Measurements from ENCODE around the gene ZBTB7C. TPM values are rescaled to one million over a fixed set of nuclear protein-coding genes. Genes with fewer than 3 reads are reported as not detected.

The ZBTB7C gene
- total RNA-seq, 1 donor: 0.09 TPM

- no peak for DNase-seq (ENCODE audit: low read depth)
- no peak overlapping the region for H3K4me3 ChIP-seq (ENCODE audit: low read depth, low read length)
- TF ChIP-seq CTCF (IDR thresholded peaks at IDR 0.05; ENCODE audit: insufficient read depth, low read length): no peak
These were observed 286.4 kb downstream of the ZBTB7C start for GRCh38 chr18:48122816-48123215.

GRCh38 chr18:48122376-48122775 lies 286.8 kb downstream of the ZBTB7C start:
- no peak for DNase-seq (ENCODE audit: low read depth)
- no peak for TF ChIP-seq CTCF (IDR thresholded peaks at IDR 0.05; ENCODE audit: insufficient read depth, low read length)
- H3K4me3 ChIP-seq (ENCODE audit: low read depth, low read length): no peak overlapping the region

GRCh38 chr18:48121752-48122151 lies 287.4 kb downstream of the ZBTB7C start:
- H3K4me3 ChIP-seq (ENCODE audit: low read depth, low read length): no peak overlapping the region
- DNase-seq (ENCODE audit: low read depth): no peak
- TF ChIP-seq CTCF (IDR thresholded peaks at IDR 0.05; ENCODE audit: insufficient read depth, low read length): no peak

- no peak overlapping the region for H3K4me3 ChIP-seq (ENCODE audit: low read depth, low read length)
- no peak for TF ChIP-seq CTCF (IDR thresholded peaks at IDR 0.05; ENCODE audit: insufficient read depth, low read length)
- no peak for DNase-seq (ENCODE audit: low read depth)
These were observed 290.0 kb downstream of the ZBTB7C start for GRCh38 chr18:48119204-48119603.

GRCh38 chr18:48116873-48117630 lies 292.1 kb downstream of the ZBTB7C start:
- H3K4me3 ChIP-seq (ENCODE audit: low read depth, low read length): no peak overlapping the region
- DNase-seq (ENCODE audit: low read depth): no peak
- no peak for TF ChIP-seq CTCF (IDR thresholded peaks at IDR 0.05; ENCODE audit: insufficient read depth, low read length)

GRCh38 chr18:48116017-48116416 lies 293.2 kb downstream of the ZBTB7C start:
- no peak for DNase-seq (ENCODE audit: low read depth)
- TF ChIP-seq CTCF (IDR thresholded peaks at IDR 0.05; ENCODE audit: insufficient read depth, low read length): no peak
- no peak overlapping the region for H3K4me3 ChIP-seq (ENCODE audit: low read depth, low read length)

- DNase-seq (ENCODE audit: low read depth): no peak
- TF ChIP-seq CTCF (IDR thresholded peaks at IDR 0.05; ENCODE audit: insufficient read depth, low read length): no peak
- H3K4me3 ChIP-seq (ENCODE audit: low read depth, low read length): no peak overlapping the region
These were observed 295.5 kb downstream of the ZBTB7C start for GRCh38 chr18:48113691-48114090.
